GM12892 (cell line): ENCODE results near the gene HAUS8.

Source experiments
- POLR2A ChIP-seq: IDR thresholded peaks from 2 replicates; pipeline ENCODE4 v1.6.1; 2011; ENCODE audit warnings: low read depth, low read length, control low read depth
- POLR2AphosphoS5 ChIP-seq: IDR thresholded peaks from 2 replicates; pipeline ENCODE4 v1.6.1; 2011; ENCODE audit warnings: low read depth, low read length, control low read depth
- TAF1 ChIP-seq: IDR thresholded peaks from 2 replicates; pipeline ENCODE4 v1.6.1; 2011; ENCODE audit warnings: low read depth, mild to moderate bottlenecking, control low read depth, low read length, borderline replicate concordance

- no peak for TF ChIP-seq TAF1
- TF ChIP-seq POLR2A = no peak
- TF ChIP-seq POLR2AphosphoS5 = no peak
Observed at GRCh38 chr19:17054746-17055145, 20.5 kb downstream of the HAUS8 start.
